H9 (cell line): ENCODE measurements around the gene PDE7B. TPM values are rescaled to one million over a fixed set of nuclear protein-coding genes. Genes with fewer than 3 reads are reported as not detected.

ENCODE experiments used
- DNase-seq: peaks from one replicate; pipeline ENCODE4 v3.0.0-alpha.2; 2017
- H2AFZ ChIP-seq: one replicate; pipeline ENCODE4 v1.6.1; 2013; ENCODE audit warnings: mild to moderate bottlenecking, low read length, control low read depth, moderate library complexity
- H2AK5ac ChIP-seq: 2 replicates; pipeline ENCODE4 v1.6.1; 2013; ENCODE audit warnings: low read length, control low read depth, mixed read lengths; ENCODE audit not compliant: insufficient read length
- H2BK120ac ChIP-seq: one replicate; pipeline ENCODE4 v1.6.1; 2013; ENCODE audit warnings: low read depth, mild to moderate bottlenecking, low read length, control low read depth, inconsistent platforms; ENCODE audit not compliant: poor library complexity, severe bottlenecking
- H2BK12ac ChIP-seq: 2 replicates; pipeline ENCODE4 v1.6.1; 2013; ENCODE audit warnings: low read length, control low read depth, mixed read lengths, low read depth; ENCODE audit not compliant: insufficient read length
- H2BK15ac ChIP-seq: 2 replicates; pipeline ENCODE4 v1.6.1; 2013; ENCODE audit warnings: low read depth, low read length, control low read depth
- H2BK20ac ChIP-seq: one replicate; pipeline ENCODE4 v1.6.1; 2013; ENCODE audit warnings: low read depth, mild to moderate bottlenecking, low read length, control low read depth, inconsistent platforms; ENCODE audit not compliant: poor library complexity, severe bottlenecking
- H2BK5ac ChIP-seq: 2 replicates; pipeline ENCODE4 v1.6.1; 2013; ENCODE audit warnings: low read length, control low read depth, mixed read lengths; ENCODE audit not compliant: insufficient read length
- H3K14ac ChIP-seq: 2 replicates; pipeline ENCODE4 v1.6.1; 2013; ENCODE audit warnings: low read length, control low read depth; ENCODE audit not compliant: insufficient read depth
- H3K18ac ChIP-seq: 2 replicates; pipeline ENCODE4 v1.6.1; 2013; ENCODE audit warnings: low read depth, mild to moderate bottlenecking, mixed read lengths, low read length, control low read depth; ENCODE audit not compliant: insufficient read length
- H3K23ac ChIP-seq: 2 replicates; pipeline ENCODE4 v1.6.1; 2013; ENCODE audit warnings: low read length, control low read depth, mixed read lengths, low read depth; ENCODE audit not compliant: insufficient read length
- H3K23me2 ChIP-seq: 2 replicates; pipeline ENCODE4 v1.6.1; 2013; ENCODE audit warnings: low read depth, mild to moderate bottlenecking, mixed read lengths, low read length, control low read depth; ENCODE audit not compliant: insufficient read length, poor library complexity, severe bottlenecking
- H3K27ac ChIP-seq: 2 replicates; pipeline ENCODE4 v1.5.1; 2013; ENCODE audit warnings: low read length, control low read depth, mixed read lengths, low read depth; ENCODE audit not compliant: insufficient read length
- H3K27me3 ChIP-seq: 2 replicates; pipeline ENCODE4 v1.6.1; 2013; ENCODE audit warnings: low read length, control low read depth, inconsistent platforms; ENCODE audit not compliant: insufficient read depth
- H3K4ac ChIP-seq: 2 replicates; pipeline ENCODE4 v1.6.1; 2013; ENCODE audit warnings: low read depth, mild to moderate bottlenecking, control low read depth, inconsistent platforms, low read length, moderate library complexity
- H3K4me1 ChIP-seq: 2 replicates; pipeline ENCODE4 v1.6.1; 2013; ENCODE audit warnings: low read length, control low read depth, inconsistent platforms; ENCODE audit not compliant: insufficient read depth
- H3K4me2 ChIP-seq: 2 replicates; pipeline ENCODE4 v1.6.1; 2013; ENCODE audit warnings: low read length, control low read depth, mixed read lengths; ENCODE audit not compliant: insufficient read length, insufficient read depth
- H3K56ac ChIP-seq: 2 replicates; pipeline ENCODE4 v1.6.1; 2013; ENCODE audit warnings: low read depth, mild to moderate bottlenecking, mixed read lengths, low read length, control low read depth; ENCODE audit not compliant: insufficient read length
- H3K79me1 ChIP-seq: 2 replicates; pipeline ENCODE4 v1.6.1; 2013; ENCODE audit warnings: low read depth, mild to moderate bottlenecking, moderate library complexity, low read length, control low read depth, inconsistent platforms; ENCODE audit not compliant: insufficient read depth, poor library complexity, severe bottlenecking
- H3K79me2 ChIP-seq: 2 replicates; pipeline ENCODE4 v1.6.1; 2013; ENCODE audit warnings: low read length, control low read depth, inconsistent platforms; ENCODE audit not compliant: insufficient read depth
- H3K9ac ChIP-seq: 2 replicates; pipeline ENCODE4 v1.6.1; 2013; ENCODE audit warnings: low read length, control low read depth, mixed read lengths; ENCODE audit not compliant: insufficient read length; ENCODE audit errors: extremely low read depth
- H3K9me3 ChIP-seq: one replicate; pipeline ENCODE4 v1.6.1; 2013; ENCODE audit warnings: low read depth, low read length, inconsistent platforms; ENCODE audit not compliant: control insufficient read depth
- H3T11ph ChIP-seq: one replicate; pipeline ENCODE4 v1.6.1; 2013; ENCODE audit warnings: mild to moderate bottlenecking, low read length, control low read depth, inconsistent platforms
- H4K20me1 ChIP-seq: one replicate; pipeline ENCODE4 v1.6.1; 2013; ENCODE audit not compliant: control insufficient read depth, insufficient read length, insufficient read depth
- H4K5ac ChIP-seq: 2 replicates; pipeline ENCODE4 v1.6.1; 2013; ENCODE audit warnings: low read depth, mild to moderate bottlenecking, mixed read lengths, low read length, control low read depth; ENCODE audit not compliant: insufficient read length
- H4K8ac ChIP-seq: replicated peaks from 2 replicates; pipeline ENCODE4 v1.6.1; 2013; ENCODE audit warnings: low read length, control low read depth, mixed read lengths, low read depth; ENCODE audit not compliant: insufficient read length
- H4K91ac ChIP-seq: 2 replicates; pipeline ENCODE4 v1.6.1; 2013; ENCODE audit warnings: low read depth, mild to moderate bottlenecking, moderate library complexity, mixed read lengths, low read length, control low read depth; ENCODE audit not compliant: insufficient read length
- H3K27ac Mint-ChIP-seq, 3 experiments: 2 replicates in 2 of 3; 3 replicates in 1 of 3; pipeline ENCODE4 v1.8.0; 2020 to 2021; ENCODE audit warnings: mixed read lengths in 3 of 3, mild to moderate bottlenecking in 1 of 3, moderate library complexity in 1 of 3
- H3K27me3 Mint-ChIP-seq: 2 replicates; pipeline ENCODE4 v1.8.0; 2021; ENCODE audit warnings: low read depth, mild to moderate bottlenecking, moderate library complexity, mixed read lengths
- H3K36me3 Mint-ChIP-seq, 3 experiments: 2 replicates in 2 of 3; 3 replicates in 1 of 3; pipeline ENCODE4 v1.8.0; 2020 to 2021; ENCODE audit warnings: low read depth in 3 of 3, mixed read lengths in 3 of 3; ENCODE audit not compliant: insufficient read depth in 1 of 3
- H3K4me1 Mint-ChIP-seq, 2 experiments: 2 replicates each; pipeline ENCODE4 v1.8.0; 2020; ENCODE audit warnings: mixed read lengths in 2 of 2
- H3K4me3 Mint-ChIP-seq, 2 experiments: 2 replicates in 1 of 2; 3 replicates in 1 of 2; pipeline ENCODE4 v1.8.0; 2020 to 2021; ENCODE audit warnings: mild to moderate bottlenecking in 2 of 2, mixed read lengths in 2 of 2, moderate library complexity in 1 of 2
- H3K9me3 Mint-ChIP-seq, 2 experiments: 2 replicates in 1 of 2; 3 replicates in 1 of 2; pipeline ENCODE4 v1.8.0; 2020; ENCODE audit warnings: mild to moderate bottlenecking in 2 of 2, mixed read lengths in 2 of 2, moderate library complexity in 1 of 2
- CTCF ChIP-seq: fragments of 200-600 bp; sonication (generic); conservative IDR thresholded peaks from 3 replicates; pipeline ENCODE4 v1.8.0; 2021; ENCODE audit warnings: antibody characterized with exemption, mild to moderate bottlenecking
- WGBS: extraction: QIAGEN DNeasy Blood & Tissue Kit; methylation state at CpG from one replicate; pipeline ENCODE4 v1.1.7; 2013; ENCODE audit warnings: missing lambda C conversion rate, low lambda C conversion rate, mixed read lengths; ENCODE audit not compliant: insufficient read length; ENCODE audit errors: extremely low coverage; 5-methylcytosine and 5-hydroxymethylcytosine counted together
- total RNA-seq: library from RNA; stranded (reverse); gene quantifications from 2 replicates; pipeline ENCODE4 v1.2.1, GENCODE V29; 2021

Gene PDE7B
- total RNA-seq, 1 experiment from 2014 or later = not detected

- Histone ChIP-seq H3K4me1 (no peaks in the 10 kb centered on the region), H2AK5ac (no peak overlapping the region), H3K56ac (no peak overlapping the region), H2BK15ac (no peak overlapping the region), H3K27ac (no peak overlapping the region), H4K5ac (no peak overlapping the region), H3K9ac (no peak overlapping the region), H2AFZ (no peak overlapping the region), H2BK120ac (no peak overlapping the region), H3K79me2 (no peaks in the 10 kb centered on the region), H3K18ac (no peak overlapping the region), H4K20me1 (no peaks in the 10 kb centered on the region), H4K91ac (no peak overlapping the region), H3K14ac (no peak overlapping the region), H3K79me1 (no peaks in the 10 kb centered on the region), H3K4me2 (no peak overlapping the region), H2BK12ac (no peak overlapping the region), H3K23ac (no peak overlapping the region), H3K4ac (no peak overlapping the region), H3K23me2 (no peaks in the 10 kb centered on the region), H3T11ph (no peak overlapping the region), H3K9me3 (no peaks in the 10 kb centered on the region), H4K8ac (no peak overlapping the region), H2BK20ac (no peak overlapping the region), H2BK5ac (no peak overlapping the region), H3K27me3 (no peaks in the 10 kb centered on the region)
- no CpG with 5 or more reads among the region's 8 CpGs for WGBS
- Mint-ChIP-seq H3K27ac (no peak overlapping the region), H3K4me1 (no peaks in the 10 kb centered on the region), H3K4me3 (no peak overlapping the region), H3K36me3 (no peaks in the 10 kb centered on the region), H3K27me3 (no peaks in the 10 kb centered on the region), H3K9me3 (no peaks in the 10 kb centered on the region)
- no peak for TF ChIP-seq CTCF
- DNase-seq = no peak
Observed at GRCh38 chr6:136086686-136087085, 235.2 kb downstream of the PDE7B start.
